Right cardiac atrium (tissue), 5 donors: ENCODE data around the gene WASHC2C. TPM values are rescaled to one million over a fixed set of nuclear protein-coding genes. Genes with fewer than 3 reads are reported as not detected.
"Not testable (repeated sequence)": the region's sequence is repeated elsewhere in the genome, so short reads cannot be mapped to it uniquely, and the experiment has no call there.

Source experiments
- ATAC-seq, 2 donors: fragments of 200-7000 bp; cut with Tn5 transposase; one replicate each; pipeline versions ENCODE4 v1.8.0 to v1.9.1; 2020; ENCODE audit warnings: moderate library complexity in 2 of 2, mild to moderate bottlenecking in 1 of 2
- DNase-seq, 3 donors: peaks; one replicate each; pipeline ENCODE4 v3.0.0-alpha.2; 2020
- H3K27ac ChIP-seq: one replicate; pipeline ENCODE4 v1.5.1; 2013; ENCODE audit warnings: mild to moderate bottlenecking, low read length, control low read depth, moderate library complexity
- H3K27me3 ChIP-seq: one replicate; pipeline ENCODE4 v1.6.1; 2013; ENCODE audit not compliant: control insufficient read depth, insufficient read depth
- H3K4me1 ChIP-seq: one replicate; pipeline ENCODE4 v1.6.1; 2013; ENCODE audit warnings: low read length; ENCODE audit not compliant: control insufficient read depth, insufficient read depth
- H3K4me3 ChIP-seq: one replicate; pipeline ENCODE4 v1.5.1; 2013; ENCODE audit warnings: low read length, control low read depth
- H3K9me3 ChIP-seq: one replicate; pipeline ENCODE4 v1.6.1; 2013; ENCODE audit warnings: low read length; ENCODE audit not compliant: control insufficient read depth
- WGBS: extraction: QIAGEN DNeasy Blood & Tissue Kit; methylation state at CpG from one replicate; pipeline ENCODE4 v1.1.7; 2013; 5-methylcytosine and 5-hydroxymethylcytosine counted together
- intact Hi-C, 4 donors: fragments of 100-400 bp; cut with DNase I; formaldehyde crosslinking; loops; one replicate each; pipeline versions ENCODE4 v1.11.0 to v1.14.0; 2022 to 2023
- polyA plus RNA-seq: library from polyadenylated mRNA; stranded (reverse); fragments of 200-250 nt; gene quantifications from one replicate; pipeline ENCODE4 v1.2.3, GENCODE V29; 2013
- total RNA-seq, 4 donors: library from RNA; stranded (reverse); fragmentation: NEBNext Ultra II Directional; extraction: Animal tissue kit (Norgen Biotek cat#: 25700); gene quantifications; one replicate each; pipeline ENCODE4 v1.2.1, GENCODE V29; 2021
- donor health status: healthy with polysubstance abuse.
- donor health status: DM: no; HTN: yes; CAD: no.
- donor health status: DM: no; HTN: no; CAD: no.
- donor health status: DM: no; HTN: yes; CAD: no; lungs with severe emphysema.
- donor health status: DM: yes; HTN: yes; CAD: no.

WASHC2C gene
- total and polyA plus RNA-seq, 5 donors, result 16.7 to 77.4 (median 50.1) TPM

DNA sequence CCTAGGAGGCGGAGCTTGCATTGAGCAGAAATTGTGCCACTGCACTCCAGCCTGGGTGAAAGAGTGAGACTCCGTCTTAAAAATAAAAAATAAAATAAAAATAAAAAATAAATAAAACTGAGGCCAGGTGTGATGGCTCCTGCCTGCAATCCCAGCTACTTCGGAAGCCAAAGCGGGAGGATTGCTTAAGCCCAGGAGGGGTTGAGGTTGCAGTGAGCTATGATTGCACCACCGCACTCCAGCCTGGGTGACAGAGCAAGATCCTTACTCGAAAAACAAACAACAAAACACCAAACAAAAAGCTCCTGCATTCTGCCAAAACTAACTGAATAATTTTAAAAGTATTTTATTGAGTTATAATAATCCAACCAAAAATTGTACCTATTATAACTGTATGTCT is 84.0 kb downstream of the WASHC2C start:
- WGBS, result 84% methylated on average over 6 of the region's 6 CpGs
- Histone ChIP-seq H3K9me3 (no peaks in the 10 kb centered on the region), H3K27me3 (no peaks in the 10 kb centered on the region), H3K4me3 (no peak overlapping the region), H3K4me1 (no peaks in the 10 kb centered on the region), H3K27ac (no peak overlapping the region)
- no peak for ATAC-seq
- intact Hi-C loops, result no loop called here
- no peak for DNase-seq

DNA sequence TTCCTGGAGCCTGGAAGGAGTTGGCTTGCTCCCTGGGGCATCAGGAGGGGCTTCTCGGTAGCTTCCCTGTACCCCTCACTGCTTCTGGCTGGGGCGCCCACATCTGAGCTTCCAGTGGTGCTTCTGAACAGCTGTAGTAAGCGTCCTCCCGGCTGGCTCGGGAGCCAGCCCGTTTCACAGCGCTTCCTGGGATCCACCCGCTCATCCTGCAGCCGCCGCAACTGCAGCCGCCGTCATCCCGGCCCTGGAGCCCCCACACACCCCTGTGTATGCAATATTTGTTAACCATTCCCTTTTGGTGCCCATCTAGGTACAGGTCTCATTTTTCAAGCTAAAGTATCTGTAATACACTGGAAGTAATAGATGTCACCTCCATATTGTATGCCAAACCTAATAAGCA is 85.9 kb downstream of the WASHC2C start:
- intact Hi-C loops, H3K9me3 ChIP-seq, H3K4me1 ChIP-seq, ATAC-seq, H3K4me3 ChIP-seq, DNase-seq, H3K27ac ChIP-seq, H3K27me3 ChIP-seq: not testable (repeated sequence)
- 79% methylated on average over 13 of the region's 13 CpGs for WGBS

DNA sequence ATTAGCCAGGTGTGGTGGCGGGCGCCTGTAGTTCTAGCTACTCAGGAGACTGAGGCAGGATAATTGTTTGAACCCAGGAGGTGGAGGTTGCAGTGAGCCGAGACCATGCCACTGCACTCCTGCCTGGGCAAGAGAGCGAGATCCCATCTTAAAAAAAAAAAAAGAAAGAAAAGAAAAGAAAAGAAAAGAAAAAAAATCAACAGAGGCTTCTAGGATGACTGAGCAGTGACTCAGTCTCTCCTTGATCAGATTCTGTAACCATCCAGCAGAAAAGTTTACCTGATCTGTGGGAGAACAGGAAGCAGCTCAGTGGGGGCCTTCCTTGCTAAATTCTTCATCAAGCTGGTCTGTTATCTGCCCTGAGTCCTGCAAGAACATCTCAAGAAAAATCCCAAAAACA is 87.1 kb downstream of the WASHC2C start:
- H3K9me3 ChIP-seq, intact Hi-C loops, ATAC-seq, H3K4me3 ChIP-seq, H3K27ac ChIP-seq, H3K27me3 ChIP-seq, H3K4me1 ChIP-seq, DNase-seq: not testable (repeated sequence)
- WGBS, result 94% methylated on average over 4 of the region's 4 CpGs

DNA sequence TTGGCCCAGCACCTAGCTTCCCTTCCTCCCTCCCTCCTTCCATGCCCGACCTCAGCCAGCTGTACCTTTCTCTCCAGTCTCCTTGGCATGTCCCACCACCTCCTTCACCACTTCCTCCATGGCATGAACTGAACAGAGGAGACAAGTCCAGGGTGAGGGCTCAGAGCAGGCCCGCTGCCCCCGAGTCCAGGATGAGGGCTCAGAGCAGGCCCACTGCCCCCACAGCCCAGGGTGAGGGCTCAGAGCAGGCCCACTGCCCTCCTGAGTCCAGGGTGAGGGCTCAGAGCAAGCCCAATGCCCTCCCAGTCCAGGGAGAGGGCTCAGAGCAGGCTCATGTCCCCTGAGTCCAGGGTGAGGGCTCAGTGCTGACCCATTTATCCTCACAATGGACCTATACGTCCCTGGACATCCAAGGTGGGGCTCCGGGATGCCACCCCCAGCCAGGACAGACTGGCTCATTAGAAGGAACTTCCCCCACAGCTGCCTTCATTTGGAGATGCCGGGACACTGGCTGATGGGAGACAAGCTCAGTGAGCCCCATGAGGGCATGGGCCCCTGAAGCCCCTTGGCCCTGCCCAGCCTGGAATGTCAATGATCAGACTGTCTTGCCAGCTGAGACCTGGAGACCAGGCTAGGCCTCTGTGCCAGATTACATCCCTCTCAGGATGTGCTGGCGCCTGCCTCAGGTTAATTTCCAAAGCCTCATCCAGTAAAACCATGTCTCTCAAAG is 90.2 kb downstream of the WASHC2C start:
- Histone ChIP-seq H3K9me3 (no peaks in the 10 kb centered on the region), H3K27me3 (no peaks in the 10 kb centered on the region), H3K4me3 (no peak overlapping the region), H3K4me1 (no peaks in the 10 kb centered on the region), H3K27ac (no peak overlapping the region)
- 93% methylated on average over 7 of the region's 7 CpGs for WGBS
- no peak for ATAC-seq
- intact Hi-C loops, result no loop called here
- no peak for DNase-seq

DNA sequence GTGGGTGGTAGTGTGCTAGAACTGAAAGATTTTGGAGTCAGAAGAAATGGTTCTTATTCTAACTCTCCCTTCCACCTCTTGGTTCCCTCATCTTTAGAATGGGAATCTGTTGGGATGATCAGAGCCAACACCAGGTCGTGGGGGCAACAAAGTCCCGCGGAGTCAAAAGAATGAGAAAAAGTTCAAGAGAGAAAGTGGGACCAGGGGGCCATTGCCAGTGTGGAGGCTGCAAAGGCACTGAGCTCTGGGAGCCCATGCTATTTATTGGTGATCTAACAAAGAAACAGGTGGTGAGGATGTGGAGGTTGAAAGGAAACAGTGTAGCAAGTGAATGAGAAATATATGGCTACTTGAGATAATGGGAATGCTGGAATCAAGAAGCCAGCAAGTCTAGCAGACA is 90.8 kb downstream of the WASHC2C start:
- Histone ChIP-seq H3K9me3 (no peaks in the 10 kb centered on the region), H3K27me3 (no peaks in the 10 kb centered on the region), H3K27ac (no peak overlapping the region), H3K4me1 (no peaks in the 10 kb centered on the region), H3K4me3 (no peak overlapping the region)
- 91% methylated on average over 3 of the region's 3 CpGs for WGBS
- ATAC-seq (no peak), DNase-seq (no peak)
- intact Hi-C loops, result no loop called here

DNA sequence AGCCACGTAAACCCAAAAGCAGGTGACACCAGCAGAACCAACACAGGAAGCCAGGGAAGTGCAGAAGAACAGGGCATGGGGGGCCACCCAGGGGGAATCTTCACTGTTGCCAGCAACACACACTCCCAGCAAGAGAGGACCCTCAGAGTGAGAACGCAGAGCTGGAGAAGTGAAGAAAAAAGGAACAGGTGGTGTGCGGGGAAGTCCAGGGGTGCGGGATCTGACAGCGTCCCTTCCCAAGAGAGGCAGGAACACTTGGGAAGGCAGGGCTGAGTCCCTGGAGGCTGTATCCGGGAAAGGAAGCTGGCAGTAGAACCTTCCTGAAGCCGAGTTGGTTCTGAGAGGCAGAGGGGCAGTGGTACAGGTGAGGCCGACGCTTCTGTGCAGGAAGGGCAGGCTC is 92.5 kb downstream of the WASHC2C start:
- Histone ChIP-seq H3K27me3 (no peaks in the 10 kb centered on the region), H3K4me3 (no peak overlapping the region), H3K27ac (no peak overlapping the region), H3K4me1 (no peaks in the 10 kb centered on the region), H3K9me3 (no peaks in the 10 kb centered on the region)
- WGBS, result 66% methylated on average over 9 of the region's 9 CpGs
- no peak for ATAC-seq
- no peak for DNase-seq
- intact Hi-C loops, result no loop called here

DNA sequence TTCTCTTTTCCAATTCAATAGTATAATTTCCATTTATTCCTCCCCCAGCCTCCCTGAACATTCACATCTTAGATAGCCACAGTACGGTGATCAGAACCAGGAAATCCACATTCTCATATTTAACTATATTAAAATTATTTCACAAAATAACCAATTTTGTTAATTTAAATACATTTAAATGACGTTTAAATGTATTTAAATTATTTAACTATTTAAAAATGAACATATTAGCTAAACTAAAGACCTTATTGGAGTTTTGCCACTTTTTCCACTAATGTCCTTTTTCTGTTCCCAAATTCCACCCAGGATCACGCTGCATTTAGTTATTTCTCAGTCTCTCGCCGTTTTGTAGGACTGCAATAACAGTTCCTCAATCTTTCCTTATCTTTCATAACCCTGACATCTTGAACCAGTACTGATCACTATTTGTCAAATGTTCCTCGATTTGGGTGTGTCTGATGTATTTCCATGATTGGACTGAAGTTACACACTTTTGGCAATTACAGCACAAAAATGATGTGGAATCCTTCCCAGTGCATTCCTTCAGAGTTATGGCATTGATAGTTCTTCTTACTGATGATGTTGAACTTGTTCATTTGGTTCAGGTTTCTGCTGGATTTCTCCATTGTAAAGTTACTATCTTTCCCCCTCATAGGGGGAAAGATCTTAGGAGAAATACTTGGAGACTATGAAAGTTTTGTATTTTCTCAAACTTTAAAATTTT is 93.2 kb downstream of the WASHC2C start:
- ATAC-seq, H3K4me3 ChIP-seq, DNase-seq, H3K27me3 ChIP-seq, intact Hi-C loops, H3K4me1 ChIP-seq, H3K27ac ChIP-seq, H3K9me3 ChIP-seq: not testable (repeated sequence)
- 71% methylated on average over 6 of the region's 6 CpGs for WGBS

DNA sequence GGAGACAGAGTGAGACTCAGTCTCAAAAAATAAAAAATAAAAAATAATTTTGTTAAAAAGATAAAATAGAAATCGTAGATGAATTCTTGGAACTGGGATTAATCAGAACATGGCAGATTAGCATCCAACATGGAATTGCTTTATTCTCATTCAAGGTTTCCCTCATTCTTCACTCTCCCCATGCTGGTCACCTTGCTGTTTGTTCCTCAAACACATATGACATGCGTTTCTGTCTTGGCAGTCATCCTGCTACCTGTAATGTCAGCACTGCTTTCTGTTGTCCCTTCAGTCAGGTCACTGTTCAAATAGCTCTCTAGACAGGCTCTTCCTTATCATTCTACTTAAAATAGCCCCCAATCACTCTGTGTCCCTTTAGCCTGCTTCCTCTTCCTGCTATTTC is 95.9 kb downstream of the WASHC2C start:
- H3K27ac ChIP-seq, intact Hi-C loops, H3K4me1 ChIP-seq, DNase-seq, H3K9me3 ChIP-seq, H3K4me3 ChIP-seq, H3K27me3 ChIP-seq, ATAC-seq: not testable (repeated sequence)
- 59% methylated on average over 2 of the region's 2 CpGs for WGBS

Other genes with a start within 250 kb of the WASHC2C start
- gene ZFAND4, start 54.5 kb upstream of the WASHC2C start, total RNA-seq, result 10 to 100 TPM; 16.3 to 20.6 (median 18.6) TPM
- 5.4 TPM for gene ZFAND4, start 54.5 kb upstream of the WASHC2C start, polyA plus RNA-seq
- gene AGAP4, start 120.2 kb downstream of the WASHC2C start, total RNA-seq, result 1 to 10 TPM; 6.0 to 9.3 (median 7.8) TPM
- gene AGAP4, start 120.2 kb downstream of the WASHC2C start, polyA plus RNA-seq, result 6.9 TPM
- gene TIMM23, start 245.2 kb downstream of the WASHC2C start, total RNA-seq, result 10 to 100 TPM; 61.2 to 75.7 (median 68.3) TPM
- gene TIMM23, start 245.2 kb downstream of the WASHC2C start, polyA plus RNA-seq, result 117 TPM